Chondrocyte (in vitro differentiated cells): ENCODE data around the gene NAV2. TPM values are rescaled to one million over a fixed set of nuclear protein-coding genes. Genes with fewer than 3 reads are reported as not detected.

ENCODE experiments used
- DNase-seq: peaks from one replicate; pipeline ENCODE4 v3.0.0; 2021; ENCODE audit warnings: mixed read lengths, low spot score
- H3K27ac Mint-ChIP-seq: one replicate; pipeline ENCODE4 v1.8.0; 2021; ENCODE audit warnings: mild to moderate bottlenecking, moderate library complexity, mixed read lengths; ENCODE audit not compliant: unreplicated experiment
- H3K27me3 Mint-ChIP-seq: 2 replicates; pipeline ENCODE4 v1.8.0; 2021; ENCODE audit warnings: low read depth, mixed read lengths
- H3K36me3 Mint-ChIP-seq: 2 replicates; pipeline ENCODE4 v1.8.0; 2021; ENCODE audit warnings: low read depth, mixed read lengths
- H3K4me1 Mint-ChIP-seq: 2 replicates; pipeline ENCODE4 v1.8.0; 2021; ENCODE audit warnings: low read depth, mild to moderate bottlenecking, mixed read lengths
- H3K4me3 Mint-ChIP-seq: one replicate; pipeline ENCODE4 v1.8.0; 2021; ENCODE audit warnings: mild to moderate bottlenecking, moderate library complexity, mixed read lengths; ENCODE audit not compliant: unreplicated experiment
- H3K9me3 Mint-ChIP-seq: 2 replicates; pipeline ENCODE4 v1.8.0; 2021; ENCODE audit warnings: low read depth, mixed read lengths
- CTCF ChIP-seq: fragments of 200-600 bp; sonication (generic); IDR thresholded peaks from 2 replicates; pipeline ENCODE4 v1.5.0; 2021; ENCODE audit warnings: antibody characterized with exemption, mild to moderate bottlenecking, moderate library complexity
- total RNA-seq: library from RNA; stranded (reverse); gene quantifications from 3 replicates; pipeline ENCODE4 v1.2.1, GENCODE V29; 2021

Gene NAV2
- total RNA-seq, 1 donor from 2014 or later = 87.0 TPM

DNA sequence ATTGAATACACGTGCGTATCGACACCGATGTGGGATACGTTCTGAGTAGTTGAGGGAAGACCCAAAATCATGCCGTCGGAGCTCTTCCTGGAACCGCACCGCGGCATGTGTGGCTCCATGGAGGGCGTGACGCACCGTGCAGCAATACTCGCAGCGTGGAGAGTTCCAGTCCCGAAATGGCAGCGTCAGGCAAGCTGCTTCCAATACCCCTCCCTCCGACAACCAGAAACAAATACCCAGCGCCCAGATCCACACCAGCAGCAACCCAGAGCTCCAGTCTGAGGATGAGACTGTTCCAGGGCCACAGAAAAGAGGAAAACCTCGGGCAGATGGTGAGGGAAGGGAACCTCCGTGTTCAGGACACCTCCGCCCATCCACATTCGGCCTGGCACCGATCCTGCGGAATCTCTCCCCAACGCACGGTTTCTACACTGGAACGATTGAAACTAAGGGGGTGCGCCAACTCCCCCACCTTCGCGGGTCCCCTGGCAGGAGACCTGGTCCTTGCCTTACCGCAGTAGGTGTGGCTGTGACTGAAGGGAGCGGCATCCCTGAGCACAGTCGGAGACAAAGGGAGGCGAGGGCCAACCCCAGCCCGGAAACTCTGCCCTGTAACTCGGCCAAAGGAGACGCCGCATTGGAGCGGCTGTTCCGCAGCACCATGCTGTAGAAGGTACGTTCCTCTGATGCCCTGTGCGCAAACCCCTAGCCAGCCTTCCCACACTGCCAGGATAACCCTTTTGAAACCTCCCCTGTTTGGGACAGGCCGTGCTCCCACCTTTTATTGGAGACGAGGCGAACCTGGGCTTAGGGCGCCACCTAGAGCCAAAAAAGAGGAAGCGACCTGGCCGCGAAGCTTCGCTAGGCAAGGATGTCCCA, 419.4 kb downstream of the NAV2 start:
- DNase-seq = no peak
- peak; percentile 97 for TF ChIP-seq CTCF
- H3K27ac Mint-ChIP-seq = peak overlapping the region; percentile 63
- H3K4me1 Mint-ChIP-seq = peaks cover 21% of the 10 kb centered on the region
- H3K27me3 Mint-ChIP-seq = no peaks in the 10 kb centered on the region
- peak overlapping the region; percentile 59 for H3K4me3 Mint-ChIP-seq
- H3K36me3 Mint-ChIP-seq = no peaks in the 10 kb centered on the region
- no peaks in the 10 kb centered on the region for H3K9me3 Mint-ChIP-seq

- Mint-ChIP-seq H3K9me3 (no peaks in the 10 kb centered on the region), H3K27me3 (no peaks in the 10 kb centered on the region), H3K27ac (no peak overlapping the region), H3K4me1 (peaks cover 20% of the 10 kb centered on the region), H3K36me3 (no peaks in the 10 kb centered on the region), H3K4me3 (no peak overlapping the region)
- no peak for DNase-seq
- peak; percentile 79 for TF ChIP-seq CTCF
Observed at GRCh38 chr11:20132667-20133039, 420.0 kb downstream of the NAV2 start.

GRCh38 chr11:20134991-20135736, 422.5 kb downstream of the NAV2 start:
- Mint-ChIP-seq H3K4me3 (no peak overlapping the region), H3K36me3 (peaks cover 1% of the 10 kb centered on the region), H3K9me3 (no peaks in the 10 kb centered on the region), H3K27ac (no peak overlapping the region), H3K27me3 (peaks cover 14% of the 10 kb centered on the region), H3K4me1 (peaks cover 19% of the 10 kb centered on the region)
- TF ChIP-seq CTCF = no peak
- no peak for DNase-seq

- peaks cover 21% of the 10 kb centered on the region for H3K27me3 Mint-ChIP-seq
- no peak overlapping the region for H3K27ac Mint-ChIP-seq
- no peak for TF ChIP-seq CTCF
- H3K36me3 Mint-ChIP-seq = peaks cover 1% of the 10 kb centered on the region
- DNase-seq = no peak
- H3K4me3 Mint-ChIP-seq = no peak overlapping the region
- no peaks in the 10 kb centered on the region for H3K9me3 Mint-ChIP-seq
- peaks cover under 1% of the 10 kb centered on the region for H3K4me1 Mint-ChIP-seq
Observed at GRCh38 chr11:20137637-20138036, 425.0 kb downstream of the NAV2 start.

DNA sequence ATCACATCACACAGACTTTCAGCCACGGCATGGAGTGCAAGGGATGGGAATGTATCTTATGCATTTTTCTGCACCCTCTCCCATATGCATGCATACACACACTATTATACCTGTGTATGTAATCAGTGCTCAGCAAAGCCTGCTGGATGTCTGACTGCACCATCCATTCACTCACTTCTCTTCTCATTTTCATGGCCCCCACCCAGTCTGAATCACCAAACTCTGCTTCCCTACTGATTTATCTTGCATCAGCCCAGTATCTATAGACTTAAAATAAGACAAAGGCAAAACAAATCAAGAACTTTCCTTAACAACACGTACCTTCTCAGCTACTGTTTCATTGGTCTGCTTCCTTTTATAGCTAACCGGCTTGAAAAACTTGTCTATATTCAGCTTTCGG, 426.1 kb downstream of the NAV2 start:
- Mint-ChIP-seq H3K27ac (no peak overlapping the region), H3K4me1 (no peaks in the 10 kb centered on the region), H3K36me3 (peaks cover 3% of the 10 kb centered on the region), H3K4me3 (no peak overlapping the region), H3K9me3 (no peaks in the 10 kb centered on the region), H3K27me3 (peaks cover 26% of the 10 kb centered on the region)
- no peak for TF ChIP-seq CTCF
- no peak for DNase-seq
